OCI-LY7 (cell line): ENCODE data around the gene CD3E. TPM values are rescaled to one million over a fixed set of nuclear protein-coding genes. Genes with fewer than 3 reads are reported as not detected.

Experiments
- BruUV-seq: library from RNA; stranded (reverse); fragments of 400-500 nt; replicated peaks from 2 replicates; lab custom pipeline; 2021; lab: Mats Ljungman, UMichigan
- CTCF ChIA-PET: fragments of 300-600 bp; sonication (Branson Sonifier 250); formaldehyde crosslinking; loops from one replicate; lab custom pipeline; 2022; ENCODE audit warnings: antibody characterized with exemption; ENCODE audit not compliant: unreplicated experiment; lab: Charles Lee
- POLR2A ChIA-PET: fragments of 300-600 bp; sonication (Branson Sonifier 250); formaldehyde crosslinking; loops from one replicate; lab custom pipeline; 2022; ENCODE audit warnings: antibody characterized with exemption; lab: Charles Lee
- DNase-seq: peaks from one replicate; pipeline ENCODE4 v3.0.0-alpha.2; 2015; ENCODE audit warnings: low spot score
- H2AFZ ChIP-seq: fragments of 200-600 bp; sonication (generic), shearing (Covaris generic); 2 replicates; pipeline ENCODE4 v1.6.1; 2014; ENCODE audit warnings: mild to moderate bottlenecking, antibody characterized with exemption, low read length, moderate library complexity
- H3K27ac ChIP-seq: fragments of 200-600 bp; sonication (generic); 2 replicates; pipeline ENCODE4 v1.5.1; 2014; ENCODE audit warnings: mixed run types, low read depth, mild to moderate bottlenecking, moderate library complexity, low read length, inconsistent platforms; ENCODE audit not compliant: poor library complexity, severe bottlenecking
- H3K36me3 ChIP-seq: fragments of 200-600 bp; sonication (generic); 2 replicates; pipeline ENCODE4 v1.6.1; 2014; ENCODE audit warnings: mild to moderate bottlenecking, antibody characterized with exemption, low read length, moderate library complexity, mixed read lengths; ENCODE audit not compliant: insufficient read depth
- H3K4me1 ChIP-seq: fragments of 200-600 bp; sonication (generic); 2 replicates; pipeline ENCODE4 v1.5.1; 2014; ENCODE audit warnings: mild to moderate bottlenecking, low read length; ENCODE audit not compliant: insufficient read depth, poor library complexity, severe bottlenecking
- H3K4me2 ChIP-seq: fragments of 200-600 bp; sonication (generic); 2 replicates; pipeline ENCODE4 v1.6.1; 2014; ENCODE audit warnings: mild to moderate bottlenecking, low read length
- H3K4me3 ChIP-seq: fragments of 200-600 bp; sonication (generic); 2 replicates; pipeline ENCODE4 v1.5.1; 2014; ENCODE audit warnings: mild to moderate bottlenecking, low read depth, low read length; ENCODE audit not compliant: poor library complexity, severe bottlenecking
- H3K79me2 ChIP-seq: fragments of 200-600 bp; sonication (generic); 2 replicates; pipeline ENCODE4 v1.6.1; 2016; ENCODE audit warnings: low read depth, mild to moderate bottlenecking, low read length, moderate library complexity, mixed read lengths; ENCODE audit not compliant: insufficient read depth
- H3K9me2 ChIP-seq: fragments of 200-600 bp; sonication (generic); 2 replicates; pipeline ENCODE4 v1.6.1; 2016; ENCODE audit warnings: mild to moderate bottlenecking, low read length, mixed read lengths; ENCODE audit not compliant: insufficient read depth
- H3K9me3 ChIP-seq: fragments of 200-600 bp; sonication (generic); 2 replicates; pipeline ENCODE4 v1.6.1; 2014; ENCODE audit warnings: mild to moderate bottlenecking, mixed run types, low read length, mixed read lengths
- H4K20me1 ChIP-seq: fragments of 200-600 bp; sonication (generic); 2 replicates; pipeline ENCODE4 v1.6.1; 2014; ENCODE audit warnings: mild to moderate bottlenecking, antibody characterized with exemption, low read length, moderate library complexity, mixed read lengths; ENCODE audit not compliant: insufficient read depth
- CTCF ChIP-seq: fragments of 200-600 bp; sonication (generic); conservative IDR thresholded peaks from 2 replicates; pipeline ENCODE4 v1.5.1; 2014; ENCODE audit warnings: mild to moderate bottlenecking, antibody characterized with exemption, low read length, moderate library complexity, mixed read lengths
- EZH2phosphoT487 ChIP-seq: fragments of 200-600 bp; sonication (generic); IDR thresholded peaks from 2 replicates; pipeline ENCODE4 v1.6.1; 2018; ENCODE audit warnings: low read depth, borderline replicate concordance, mild to moderate bottlenecking, mixed run types, antibody characterized with exemption, low read length, moderate library complexity, mixed read lengths
- intact Hi-C: fragments of 100-400 bp; cut with micrococcal nuclease; formaldehyde crosslinking; loops from one replicate; pipeline ENCODE4 v1.10.0; 2022; ENCODE audit not compliant: unreplicated experiment
- total RNA-seq, 2 experiments: library from RNA; depleted of rRNA in 1 of 2; stranded (reverse); fragments of >200 nt in 1 of 2; shearing (Covaris generic) in 1 of 2; gene quantifications; 2 replicates each; pipeline ENCODE4 v1.2.3, GENCODE V29; 2014 to 2022

Gene CD3E
- total RNA-seq, 2 experiments from 2014 or later = 1.7 TPM; not detected in 1

GRCh38 chr11:118295815-118296454 lies 8.6 kb upstream of the CD3E start:
- ChIA-PET POLR2A (interaction anchor here (0.6 to 1.3 kb wide), 7 partner anchors 9 to 527 kb away, joined by 3 to 5 read pairs (median 4); no protein-coding TSS in a partner anchor), CTCF (interaction anchor here (0.6 to 1.7 kb wide), 8 partner anchors 9 to 97 kb away, joined by 3 to 10 read pairs (median 4); no protein-coding TSS in a partner anchor)
- intact Hi-C loops = loop anchor here (1.0 to 5.0 kb wide), 2 partner anchors 57 to 191 kb away; no protein-coding TSS in a partner anchor
- Histone ChIP-seq H3K36me3 (no peaks in the 10 kb centered on the region), H4K20me1 (no peaks in the 10 kb centered on the region), H3K4me3 (no peak overlapping the region), H3K4me1 (peaks cover 6% of the 10 kb centered on the region), H3K9me2 (no peaks in the 10 kb centered on the region), H2AFZ (peak overlapping the region; percentile 67), H3K27ac (no peak overlapping the region), H3K4me2 (no peak overlapping the region), H3K9me3 (no peaks in the 10 kb centered on the region), H3K79me2 (no peaks in the 10 kb centered on the region)
- no TSS peak for BruUV-seq
- peak; percentile 67 for DNase-seq
- peak; percentile 91 for TF ChIP-seq CTCF
- no peak for TF ChIP-seq EZH2phosphoT487

- H3K4me2 ChIP-seq = no peak overlapping the region
- no peak overlapping the region for H2AFZ ChIP-seq
- CTCF ChIA-PET = no interaction called here
- no peak for DNase-seq
- POLR2A ChIA-PET = interaction anchor here (0.6 to 1.1 kb wide), 5 partner anchors 13 to 120 kb away, joined by 3 to 5 read pairs (median 4); partner anchors contain the start of gene CD3D
- no peaks in the 10 kb centered on the region for H3K79me2 ChIP-seq
- H3K27ac ChIP-seq = no peak overlapping the region
- intact Hi-C loops = no loop called here
- no peak overlapping the region for H3K4me3 ChIP-seq
- H3K4me1 ChIP-seq = peaks cover 13% of the 10 kb centered on the region
- BruUV-seq = no TSS peak
- no peaks in the 10 kb centered on the region for H3K9me3 ChIP-seq
- TF ChIP-seq EZH2phosphoT487 (no peak), CTCF (no peak)
- H3K9me2 ChIP-seq = no peaks in the 10 kb centered on the region
- H3K36me3 ChIP-seq = no peaks in the 10 kb centered on the region
- no peaks in the 10 kb centered on the region for H4K20me1 ChIP-seq
These were observed 2.8 kb upstream of the CD3E start for GRCh38 chr11:118301600-118302195.
